Measurements from ENCODE around the gene EXOC8. TPM values are rescaled to one million over a fixed set of nuclear protein-coding genes. Genes with fewer than 3 reads are reported as not detected.

Gene EXOC8
- total and polyA plus RNA-seq, 2 of the 8 experiments (the other 6 are each of a cell fraction or from before 2014, with no cell fraction given) = 2.0 to 9.8 TPM

- Histone ChIP-seq H2BK5ac (ENCODE audit: low read depth, low read length) (no peak overlapping the region), H2AFZ (ENCODE audit: low read length) (no peak overlapping the region), H3K23me2 (ENCODE audit: low read depth, low read length) (0 out of 2 replicates have a peak, but pooled peaks cover 6% of the 10 kb centered on the region), H3K18ac (ENCODE audit: extremely low read depth, low read length) (no peak overlapping the region), H3K4ac (replicated peaks; ENCODE audit: insufficient read length, low read depth, low read length) (no peak overlapping the region), H3K4me2 (ENCODE audit: insufficient read depth in 1 of 2, low read depth in 2 of 2, low read length in 2 of 2) (no peak overlapping the region), H4K8ac (ENCODE audit: extremely low read depth, insufficient read depth, low read length) (no peak overlapping the region), H4K91ac (replicated peaks; ENCODE audit: insufficient read length, low read length) (no peak overlapping the region), H3K36me3 (ENCODE audit: control insufficient read depth in 2 of 4, insufficient read depth in 4 of 4, low read length in 3 of 4) (no peaks in the 10 kb centered on the region), H3K9ac (replicated peaks in 1 of 4; ENCODE audit: extremely low read depth in 1 of 4, low read depth in 3 of 4, low read length in 3 of 4) (no peak overlapping the region), H3K27ac (ENCODE audit: low read depth, low read length) (no peak overlapping the region), H3K56ac (replicated peaks; ENCODE audit: insufficient read length, low read depth, low read length) (no peak overlapping the region), H2BK12ac (ENCODE audit: low read depth, low read length) (no peak overlapping the region), H2BK120ac (replicated peaks; ENCODE audit: low read depth, low read length) (no peak overlapping the region), H3K4me3 (ENCODE audit: extremely low read depth in 1 of 4, insufficient read depth in 2 of 4, low read depth in 3 of 4, low read length in 4 of 4) (no peak overlapping the region), H2AK5ac (ENCODE audit: low read depth, low read length) (no peak overlapping the region), H4K5ac (ENCODE audit: insufficient read length, low read depth, low read length) (no peak overlapping the region), H3K79me2 (ENCODE audit: control insufficient read depth in 1 of 2, insufficient read depth in 2 of 2, low read length in 2 of 2) (no peaks in the 10 kb centered on the region), H3K14ac (ENCODE audit: insufficient read length) (no peak overlapping the region), H3K27me3 (replicated peaks in 1 of 4; ENCODE audit: control insufficient read depth in 3 of 4, extremely low read depth in 1 of 4, insufficient read depth in 3 of 4, low read length in 3 of 4) (no peaks in the 10 kb centered on the region; a peak in 1 of 7 replicates), H3K9me3 (ENCODE audit: insufficient read depth in 2 of 2, low read depth in 1 of 2, low read length in 1 of 2) (no peaks in the 10 kb centered on the region), H3K4me1 (replicated peaks in 1 of 4; ENCODE audit: control insufficient read depth in 3 of 4, insufficient read depth in 4 of 4, low read length in 3 of 4) (no peaks in the 10 kb centered on the region), H4K20me1 (replicated peaks in 1 of 2; ENCODE audit: control insufficient read depth in 1 of 2, insufficient read depth in 2 of 2, low read length in 2 of 2) (no peaks in the 10 kb centered on the region), H3K79me1 (ENCODE audit: low read depth, low read length) (no peaks in the 10 kb centered on the region), H2BK15ac (ENCODE audit: low read length) (no peak overlapping the region), H2BK20ac (ENCODE audit: low read length) (no peak overlapping the region), H3K23ac (ENCODE audit: insufficient read length) (no peak overlapping the region)
- no peak for DNase-seq (ENCODE audit: low read depth in 1 of 2, low spot score in 2 of 2)
- ChIA-PET POLR2A (ENCODE audit: partially characterized antibody) (interaction anchor here (1.2 kb wide), 1 partner anchor 12 kb away, joined by 4 read pairs; no protein-coding TSS in a partner anchor), CTCF (ENCODE audit: partially characterized antibody) (no interaction called here)
- TF ChIP-seq NRF1 (IDR thresholded peaks at IDR 0.05; ENCODE audit: low read depth, low read length) (no peak), BCL11A (IDR thresholded peaks at IDR 0.05; ENCODE audit: low read depth in 2 of 2, low read length in 2 of 2) (no peak), JUN (IDR thresholded peaks at IDR 0.05; ENCODE audit: low read depth, low read length) (no peak), SAP30 (IDR thresholded peaks at IDR 0.05; ENCODE audit: insufficient read depth, insufficient replicate concordance, low read length) (no peak), SIX5 (IDR thresholded peaks at IDR 0.05; ENCODE audit: low read depth, low read length) (no peak)
- no peak for FAIRE-seq
- WGBS, 2 experiments (ENCODE audit: extremely low coverage in 1 of 2, insufficient coverage in 1 of 2, insufficient read length in 1 of 2, insufficient replicate concordance in 2 of 2, low coverage in 1 of 2, low lambda C conversion rate in 2 of 2, missing lambda C conversion rate in 1 of 2) = 83% methylated on average over 3 of the region's 3 CpGs; no CpG with 5 or more reads in 1 of the 2 experiments
Measured at GRCh38 chr1:231301990-231302389, 35.7 kb downstream of the EXOC8 start.
